ENCODE measurements around the gene SLC12A6.

Gene SLC12A6

GRCh38 chr15:34336231-34336990 lies 1.2 kb downstream of the SLC12A6 start:
- DNase-seq (ENCODE audit: extremely low spot score) = no peak
- POLR2A ChIA-PET = interaction anchor here (1.0 to 2.2 kb wide), 6 partner anchors 8 to 113 kb away, joined by 3 to 13 read pairs (median 4); partner anchors contain the start of gene LPCAT4
- TF ChIP-seq SP1 (IDR thresholded peaks at IDR 0.05) = no peak
- TF ChIP-seq LEF1 (IDR thresholded peaks at IDR 0.05; ENCODE audit: borderline replicate concordance) = no peak
- TF ChIP-seq BHLHE40 (IDR thresholded peaks at IDR 0.05; ENCODE audit: borderline replicate concordance) = no peak
- no peak for TF ChIP-seq L3MBTL2 (conservative IDR thresholded peaks at IDR 0.05)
- no peak for TF ChIP-seq SUZ12 (IDR thresholded peaks at IDR 0.05)
- no peak for TF ChIP-seq TARDBP (IDR thresholded peaks at IDR 0.05)
- no peak for TF ChIP-seq HDGF (IDR thresholded peaks at IDR 0.05; ENCODE audit: borderline replicate concordance)
- TF ChIP-seq ARNT (IDR thresholded peaks at IDR 0.05) = no peak
- CTCF ChIA-PET = no interaction called here

- CTCF ChIA-PET = interaction anchor here (0.6 kb wide), 1 partner anchor 11 kb away, joined by 4 read pairs; no protein-coding TSS in a partner anchor
- no peak for DNase-seq (ENCODE audit: extremely low spot score)
These were observed 2.2 kb downstream of the SLC12A6 start for GRCh38 chr15:34335176-34336032.

GRCh38 chr15:34334672-34335071 lies 2.9 kb downstream of the SLC12A6 start:
- CTCF ChIA-PET = interaction anchor here (0.6 to 0.8 kb wide), 2 partner anchors 11 kb away, joined by 3 to 4 read pairs; no protein-coding TSS in a partner anchor
- POLR2A ChIA-PET = no interaction called here
- no peak for DNase-seq (ENCODE audit: extremely low spot score)

More at GRCh38 chr15:34335176-34336032, 2.2 kb downstream of the SLC12A6 start:
- POLR2A ChIA-PET = interaction anchor here (1.0 to 1.1 kb wide), 2 partner anchors 17 to 32 kb away, joined by 3 to 4 read pairs; partner anchors contain the start of gene LPCAT4
- TF ChIP-seq BHLHE40 (IDR thresholded peaks at IDR 0.05; ENCODE audit: borderline replicate concordance) (no peak), PKNOX1 (IDR thresholded peaks at IDR 0.05) (no peak), ARNT (IDR thresholded peaks at IDR 0.05) (no peak), ELF4 (IDR thresholded peaks at IDR 0.05) (no peak), ZNF384 (IDR thresholded peaks at IDR 0.05) (no peak), FOXK2 (IDR thresholded peaks at IDR 0.05) (no peak), LEF1 (IDR thresholded peaks at IDR 0.05; ENCODE audit: borderline replicate concordance) (no peak), HDGF (IDR thresholded peaks at IDR 0.05; ENCODE audit: borderline replicate concordance) (no peak)

GRCh38 chr15:34332553-34333120 lies 4.9 kb downstream of the SLC12A6 start:
- TF ChIP-seq ARNT (IDR thresholded peaks at IDR 0.05) = no peak
- TF ChIP-seq BHLHE40 (IDR thresholded peaks at IDR 0.05; ENCODE audit: borderline replicate concordance) = no peak
- no peak for TF ChIP-seq FOXK2 (IDR thresholded peaks at IDR 0.05)
- no peak for TF ChIP-seq L3MBTL2 (conservative IDR thresholded peaks at IDR 0.05)
- TF ChIP-seq CTBP1 (IDR thresholded peaks at IDR 0.05; ENCODE audit: borderline replicate concordance) = no peak
- TF ChIP-seq HDGF (IDR thresholded peaks at IDR 0.05; ENCODE audit: borderline replicate concordance) = no peak
- TF ChIP-seq FOXA1 (IDR thresholded peaks at IDR 0.05) = no peak
- TF ChIP-seq ELF4 (IDR thresholded peaks at IDR 0.05) = no peak
- TF ChIP-seq SUZ12 (IDR thresholded peaks at IDR 0.05) = no peak
- TF ChIP-seq PKNOX1 (IDR thresholded peaks at IDR 0.05) = no peak
- no peak for TF ChIP-seq LEF1 (IDR thresholded peaks at IDR 0.05; ENCODE audit: borderline replicate concordance)
- no peak for TF ChIP-seq SP1 (IDR thresholded peaks at IDR 0.05)
- TF ChIP-seq FOXM1 (IDR thresholded peaks at IDR 0.05; ENCODE audit: borderline replicate concordance) = no peak
- no peak for TF ChIP-seq NFRKB (IDR thresholded peaks at IDR 0.05)
- TF ChIP-seq TARDBP (IDR thresholded peaks at IDR 0.05) = no peak
- TF ChIP-seq ZNF384 (IDR thresholded peaks at IDR 0.05) = no peak
- DNase-seq (ENCODE audit: extremely low spot score) = no peak
- ChIA-PET POLR2A (interaction anchor here (1.0 kb wide), 1 partner anchor 14 kb away, joined by 3 read pairs; no protein-coding TSS in a partner anchor), CTCF (no interaction called here)

More at GRCh38 chr15:34334672-34335071, 2.9 kb downstream of the SLC12A6 start:
- TF ChIP-seq FOXA1 (IDR thresholded peaks at IDR 0.05) (no peak), CTBP1 (IDR thresholded peaks at IDR 0.05; ENCODE audit: borderline replicate concordance) (no peak), PKNOX1 (IDR thresholded peaks at IDR 0.05) (no peak), FOXM1 (IDR thresholded peaks at IDR 0.05; ENCODE audit: borderline replicate concordance) (no peak), ARNT (IDR thresholded peaks at IDR 0.05) (no peak), SUZ12 (IDR thresholded peaks at IDR 0.05) (no peak), TARDBP (IDR thresholded peaks at IDR 0.05) (no peak), ELF4 (IDR thresholded peaks at IDR 0.05) (no peak), FOXK2 (IDR thresholded peaks at IDR 0.05) (no peak), HDGF (IDR thresholded peaks at IDR 0.05; ENCODE audit: borderline replicate concordance) (no peak), BHLHE40 (IDR thresholded peaks at IDR 0.05; ENCODE audit: borderline replicate concordance) (no peak), NFRKB (IDR thresholded peaks at IDR 0.05) (no peak), LEF1 (IDR thresholded peaks at IDR 0.05; ENCODE audit: borderline replicate concordance) (no peak), SP1 (IDR thresholded peaks at IDR 0.05) (no peak), L3MBTL2 (conservative IDR thresholded peaks at IDR 0.05) (no peak)

GRCh38 chr15:34331809-34332208 lies 5.8 kb downstream of the SLC12A6 start:
- ChIA-PET POLR2A (no interaction called here), CTCF (no interaction called here)
- DNase-seq (ENCODE audit: extremely low spot score) = no peak
- no peak for TF ChIP-seq CTBP1 (IDR thresholded peaks at IDR 0.05; ENCODE audit: borderline replicate concordance)
- no peak for TF ChIP-seq L3MBTL2 (conservative IDR thresholded peaks at IDR 0.05)
- TF ChIP-seq ARNT (IDR thresholded peaks at IDR 0.05) = no peak
- no peak for TF ChIP-seq FOXK2 (IDR thresholded peaks at IDR 0.05)
- no peak for TF ChIP-seq BHLHE40 (IDR thresholded peaks at IDR 0.05; ENCODE audit: borderline replicate concordance)
- TF ChIP-seq SUZ12 (IDR thresholded peaks at IDR 0.05) = no peak
- no peak for TF ChIP-seq PKNOX1 (IDR thresholded peaks at IDR 0.05)
- no peak for TF ChIP-seq ELF4 (IDR thresholded peaks at IDR 0.05)
- TF ChIP-seq SP1 (IDR thresholded peaks at IDR 0.05) = no peak
- no peak for TF ChIP-seq FOXM1 (IDR thresholded peaks at IDR 0.05; ENCODE audit: borderline replicate concordance)
- TF ChIP-seq FOXA1 (IDR thresholded peaks at IDR 0.05) = no peak
- TF ChIP-seq HDGF (IDR thresholded peaks at IDR 0.05; ENCODE audit: borderline replicate concordance) = no peak
- no peak for TF ChIP-seq LEF1 (IDR thresholded peaks at IDR 0.05; ENCODE audit: borderline replicate concordance)
- no peak for TF ChIP-seq TARDBP (IDR thresholded peaks at IDR 0.05)
- no peak for TF ChIP-seq NFRKB (IDR thresholded peaks at IDR 0.05)
